NOMO-1 (cell line): ENCODE results near the gene MOK.

Experiments
- DNase-seq, 2 experiments: peaks; one replicate each; lab custom pipeline; 2025; ENCODE audit not compliant: unreplicated experiment in 2 of 2; lab: John Stamatoyannopoulos, UW

Gene MOK

DNA sequence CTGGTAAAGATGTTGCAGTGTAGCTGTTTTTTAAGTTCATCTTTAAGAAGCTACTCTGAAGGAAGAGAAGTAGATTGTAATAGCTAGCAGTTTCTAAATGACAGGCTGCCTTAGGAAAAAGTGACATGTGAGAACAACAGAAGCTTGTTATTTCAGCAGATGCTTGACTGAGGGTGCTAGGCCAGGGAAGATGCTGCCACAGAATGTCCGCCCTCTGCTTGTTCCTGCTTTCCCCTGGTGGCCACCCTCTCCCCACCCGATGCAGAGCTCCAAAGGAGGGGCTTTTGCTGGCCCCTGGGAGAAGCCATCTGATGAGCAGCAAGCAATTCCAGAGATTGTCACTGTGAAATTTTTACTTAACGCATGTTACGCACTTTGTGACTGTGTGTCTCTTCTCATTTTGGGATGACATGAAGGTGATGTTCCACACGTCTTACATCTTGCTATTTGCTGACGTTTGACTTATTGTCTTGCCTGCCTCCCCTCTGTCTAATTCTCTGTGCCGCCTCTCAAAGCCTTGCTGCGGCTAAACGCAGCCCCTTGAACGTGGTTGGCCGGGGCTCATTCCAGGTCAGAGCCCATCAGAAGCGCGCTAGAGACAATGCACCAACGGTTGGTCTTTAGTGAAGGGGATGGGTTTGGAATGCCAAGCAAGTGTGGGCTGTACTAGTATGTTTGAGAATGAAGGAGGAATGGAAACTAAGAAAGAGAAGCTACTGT, 120.5 kb downstream of the MOK start:
- no peak for DNase-seq

DNA sequence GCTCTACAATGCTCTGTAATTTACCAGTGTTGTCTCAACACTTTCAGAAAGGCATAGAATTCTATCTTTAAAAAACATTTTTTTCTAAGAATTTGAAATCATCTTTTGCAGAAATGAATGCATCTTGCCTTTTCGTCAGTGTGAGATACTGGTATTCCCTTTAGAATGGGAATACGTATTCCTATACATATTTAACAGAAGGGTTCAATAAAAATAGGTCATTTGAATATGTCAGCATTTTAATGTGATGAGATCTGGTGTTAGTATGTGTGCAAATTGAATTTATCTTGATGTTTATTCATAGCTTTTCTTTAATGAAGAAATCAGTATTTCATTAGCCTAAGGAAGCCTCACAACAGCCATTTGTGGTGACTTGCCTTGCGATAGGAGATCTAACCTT, 121.1 kb downstream of the MOK start:
- no peak for DNase-seq

DNA sequence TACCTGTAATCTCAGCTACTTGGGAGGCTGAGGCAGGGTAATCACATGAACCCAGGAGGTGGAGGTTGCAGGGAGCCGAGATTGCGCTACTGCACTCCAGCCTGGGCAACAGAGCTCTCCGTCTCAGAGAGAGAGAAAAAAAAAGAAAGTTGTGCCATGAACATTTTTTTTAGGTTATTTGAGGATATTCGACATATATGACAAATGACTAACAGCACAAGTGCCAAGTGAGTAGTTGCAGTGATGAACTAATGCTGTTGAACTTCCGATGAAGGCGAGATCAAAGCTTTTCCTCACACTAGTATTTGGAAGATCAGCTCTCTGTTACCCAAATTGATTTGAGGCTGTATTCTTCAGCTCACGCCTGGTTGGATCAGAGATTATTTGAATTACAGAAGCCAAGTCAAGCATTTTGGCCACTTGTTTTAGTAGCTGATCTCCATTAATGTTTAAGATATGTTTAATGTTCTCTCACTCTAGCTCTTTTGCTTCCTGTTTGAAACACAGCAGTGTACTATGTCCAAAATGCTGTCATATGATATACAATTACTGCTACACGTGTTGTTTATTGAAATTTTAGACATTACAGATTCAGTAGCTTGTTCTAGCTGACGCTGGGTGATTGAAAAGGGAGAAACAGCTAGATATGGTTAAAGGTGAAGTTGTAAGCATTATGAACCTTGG, 121.9 kb downstream of the MOK start:
- DNase-seq, result no peak

DNA sequence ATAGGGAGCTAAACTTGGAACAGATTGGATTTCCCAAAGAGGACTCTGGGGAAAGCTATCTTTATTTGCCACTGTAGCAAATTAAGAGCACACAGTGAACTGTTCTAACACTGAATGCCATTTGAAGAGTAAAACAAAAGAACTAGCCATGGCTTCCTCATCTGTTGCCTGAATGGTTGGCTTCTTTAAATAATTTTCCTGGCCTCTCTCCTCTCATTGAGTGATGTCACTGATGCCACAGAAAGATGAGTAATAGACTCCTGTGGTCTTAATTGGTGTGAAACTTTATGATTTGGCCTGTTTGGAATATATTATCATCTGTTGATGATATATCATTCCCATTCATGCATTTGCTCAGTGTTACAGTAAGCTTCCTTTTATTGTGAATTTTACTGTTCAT, 122.8 kb downstream of the MOK start:
- no peak for DNase-seq

DNA sequence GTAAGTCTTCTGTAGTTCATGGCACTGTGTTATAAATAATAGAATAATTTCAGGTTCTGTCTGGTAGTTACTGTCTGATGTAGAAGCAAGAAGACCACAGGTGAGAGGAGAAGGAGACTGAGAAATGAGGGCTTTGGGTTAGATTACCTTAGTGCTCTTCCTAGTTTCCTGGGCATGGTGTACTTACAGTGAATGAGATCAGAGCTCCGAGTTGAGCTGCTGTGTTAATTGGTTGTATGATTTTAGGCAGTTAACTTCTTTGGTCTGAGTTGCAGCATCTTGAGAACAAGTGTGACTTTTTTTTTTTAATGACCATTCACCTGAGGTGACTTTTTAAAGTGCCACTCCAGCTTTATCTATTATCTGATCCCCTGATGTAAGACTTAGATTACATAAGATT, 123.8 kb downstream of the MOK start:
- no peak for DNase-seq

DNA sequence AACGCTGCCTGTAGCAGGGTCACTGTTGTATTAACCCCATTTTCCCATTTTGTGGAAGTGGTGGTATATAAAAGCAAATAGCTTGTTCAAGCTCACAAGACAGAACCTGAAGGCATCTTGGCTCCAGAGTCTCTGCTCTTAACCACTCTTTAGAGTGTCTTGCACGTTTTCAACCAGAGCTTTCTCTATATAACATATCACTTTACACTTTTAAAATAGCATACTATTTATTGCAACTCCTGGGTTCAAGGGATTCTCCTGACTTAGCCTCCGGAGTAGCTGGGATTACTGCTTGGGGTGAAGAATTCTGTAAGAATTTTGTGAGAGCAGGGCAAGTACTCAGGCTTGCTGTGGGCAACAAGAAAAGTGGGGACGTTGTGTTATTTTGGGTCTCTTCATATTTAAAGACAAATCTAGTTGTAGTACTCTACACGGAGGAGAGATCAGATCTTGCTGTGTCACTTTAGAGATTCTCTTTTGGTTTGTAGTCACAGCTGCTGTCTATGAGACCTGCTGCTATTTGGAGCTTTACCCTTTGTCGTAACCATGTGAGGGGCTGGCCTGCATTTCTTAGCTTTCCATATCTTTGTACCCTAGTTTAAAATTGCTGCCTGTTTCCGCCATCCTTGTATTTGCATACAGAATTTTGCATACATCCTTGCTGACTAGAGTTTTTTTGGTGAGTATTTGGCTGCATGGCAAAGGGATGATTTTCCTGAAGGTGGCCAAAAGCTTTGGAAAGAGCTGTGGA, 124.5 kb downstream of the MOK start:
- DNase-seq, result no peak
